K562 (cell line): ENCODE data around the gene MIDN. TPM values are rescaled to one million over a fixed set of nuclear protein-coding genes. Genes with fewer than 3 reads are reported as not detected.

Source experiments
- ATF4 ChIP-seq: fragments of 450-650 bp; formaldehyde crosslinking; IDR thresholded peaks from 2 replicates; pipeline ENCODE4 v1.4.0; 2022; ENCODE audit warnings: mild to moderate bottlenecking, moderate library complexity
- BCOR ChIP-seq: fragments of 450-650 bp; IDR thresholded peaks from 2 replicates; pipeline ENCODE4 v1.6.1; 2016
- CBX2 ChIP-seq: fragments of 200-600 bp; sonication (generic); IDR thresholded peaks from one replicate; pipeline ENCODE4 v1.6.1; 2012; ENCODE audit warnings: mild to moderate bottlenecking, low read length, inconsistent platforms; ENCODE audit not compliant: insufficient read depth, poor library complexity, severe bottlenecking
- DMBX1 ChIP-seq: fragments of 250-450 bp; sonication (Bioruptor Pico); IDR thresholded peaks from 2 replicates; pipeline ENCODE4 v1.8.0; 2022; ENCODE audit warnings: inconsistent platforms, mild to moderate bottlenecking, moderate library complexity, borderline replicate concordance
- ELK3 ChIP-seq: fragments of 450-650 bp; formaldehyde crosslinking; IDR thresholded peaks from 2 replicates; pipeline ENCODE4 v1.4.0; 2020; ENCODE audit warnings: mild to moderate bottlenecking
- GMEB1 ChIP-seq: fragments of 250-450 bp; sonication (Bioruptor Pico); IDR thresholded peaks from 2 replicates; pipeline ENCODE4 v1.4.0; 2020; ENCODE audit warnings: mild to moderate bottlenecking
- MLX ChIP-seq, 2 experiments: fragments of 450-650 bp in 1 of 2; sonication (generic) in 1 of 2; formaldehyde crosslinking; conservative IDR thresholded peaks; 2 replicates each; pipeline versions ENCODE4 v1.4.0 to v1.8.1; 2020 to 2022; ENCODE audit warnings: mild to moderate bottlenecking in 1 of 2, missing genetic modification reagents in 1 of 2
- RBFOX2 ChIP-seq: fragments of 200-400 bp; formaldehyde crosslinking; IDR thresholded peaks from 2 replicates; pipeline ENCODE4 v1.6.1; 2017; ENCODE audit warnings: low read depth, mild to moderate bottlenecking, low read length, moderate library complexity
- RBM39 ChIP-seq: fragments of 200-400 bp; formaldehyde crosslinking; optimal IDR thresholded peaks from 2 replicates; pipeline ENCODE3; 2018; ENCODE audit warnings: low read depth, low read length
- RREB1 ChIP-seq: fragments of 250-450 bp; sonication (Bioruptor Pico); IDR thresholded peaks from 2 replicates; pipeline ENCODE4 v1.4.0; 2020
- SNRNP70 ChIP-seq: fragments of 200-400 bp; formaldehyde crosslinking; optimal IDR thresholded peaks from 2 replicates; pipeline ENCODE3; 2017; ENCODE audit warnings: low read depth, low read length
- TAF7 ChIP-seq: fragments of 450-650 bp; IDR thresholded peaks from 2 replicates; pipeline ENCODE4 v1.6.1; 2016; ENCODE audit warnings: missing genetic modification characterization, missing compliant biosample characterization
- TRIM24 ChIP-seq, 2 experiments: fragments of 450-650 bp; IDR thresholded peaks; 2 replicates each; pipeline ENCODE4 v1.6.1; 2016
- ZC3H11A ChIP-seq: IDR thresholded peaks from 2 replicates; pipeline ENCODE4 v1.6.1; 2012; ENCODE audit warnings: low read depth, low read length, improper control_type of control experiment
- ZNF143 ChIP-seq: sonication (generic); formaldehyde crosslinking; IDR thresholded peaks from 2 replicates; pipeline ENCODE4 v1.9.0; 2022; ENCODE audit warnings: mild to moderate bottlenecking, missing genetic modification reagents
- ZNF174 ChIP-seq: fragments of 250-450 bp; sonication (Bioruptor Pico); IDR thresholded peaks from 2 replicates; pipeline ENCODE4 v1.4.0; 2020; ENCODE audit warnings: mild to moderate bottlenecking
- ZNF184 ChIP-seq: sonication (generic); formaldehyde crosslinking; IDR thresholded peaks from 2 replicates; pipeline ENCODE4 v1.5.0; 2020; ENCODE audit warnings: missing genetic modification reagents
- ZNF212 ChIP-seq: fragments of 450-650 bp; formaldehyde crosslinking; IDR thresholded peaks from 2 replicates; pipeline ENCODE4 v1.4.0; 2020; ENCODE audit warnings: mild to moderate bottlenecking
- ZSCAN29 ChIP-seq: fragments of 450-650 bp; IDR thresholded peaks from 2 replicates; pipeline ENCODE4 v1.6.1; 2017
- polyA plus RNA-seq, 8 experiments: library from polyadenylated mRNA; depleted of rRNA in 4 of 8; stranded (reverse) in 5 of 8; unstranded in 3 of 8; fragments of >200 nt; fragmentation: Nextera tagmentation in 2 of 8; fragmentation: Illumina TruSeq in 1 of 8; extraction: Ambion mirVana in 2 of 8; extraction: Trizol in 1 of 8; gene quantifications; 2 replicates each; pipeline versions ENCODE4 v1.2.1 to v1.2.3, GENCODE V29; 2011 to 2014; ENCODE audit warnings: inconsistent platforms in 1 of 8, missing spikeins in 1 of 8
- total RNA-seq, 7 experiments: library from RNA; depleted of rRNA in 6 of 7; stranded (reverse); fragments of >200 nt in 6 of 7; fragmentation: Illumina TruSeq in 2 of 7; extraction: Trizol in 2 of 7; gene quantifications; 2 replicates each; pipeline versions ENCODE4 v1.2.1 to v1.2.3, GENCODE V29; 2011 to 2021; ENCODE audit warnings: low replicate concordance in 1 of 7

Gene MIDN
- total and polyA plus RNA-seq, 9 of the 15 experiments (the other 6 are each of a cell fraction or from before 2014, with no cell fraction given): 0.17 to 120 (median 10.1) TPM

- no peak for TF ChIP-seq RREB1 (CRISPR knock-in tag)
- TF ChIP-seq RBFOX2: peak; percentile 81
- no peak for TF ChIP-seq CBX2
- TF ChIP-seq ELK3: no peak
- TF ChIP-seq BCOR: no peak
- TF ChIP-seq ZNF184 (CRISPR knock-in tag): no peak
- no peak for TF ChIP-seq DMBX1 (CRISPR knock-in tag)
- TF ChIP-seq TRIM24 (IDR thresholded peaks at IDR 0.05): no peak
- peak; percentile 81 for TF ChIP-seq GMEB1 (CRISPR knock-in tag)
- TF ChIP-seq MLX (CRISPR knock-in tag; conservative IDR thresholded peaks at IDR 0.05): no peak; a peak in 1 of 4 replicates
- TF ChIP-seq ZNF143 (CRISPR knock-in tag): peak; percentile 79
- TF ChIP-seq TAF7 (tag): no peak
- TF ChIP-seq ZSCAN29: no peak; the same call in 1 of the 2 replicates
- TF ChIP-seq ZNF212 (CRISPR knock-in tag): no peak
- TF ChIP-seq ZNF174 (CRISPR knock-in tag): no peak
- TF ChIP-seq ZC3H11A: no peak
- no peak for TF ChIP-seq SNRNP70
- no peak for TF ChIP-seq RBM39
- TF ChIP-seq ATF4 (CRISPR knock-in tag): no peak
These were observed 27.0 kb downstream of the MIDN start, which contains the start of gene FAM174C (continued) for GRCh38 chr19:1275260-1275975.
